HG02885 (cell line): ENCODE data around the gene TOMM20.

Source experiments
- ATAC-seq: cut with Tn5 transposase; IDR thresholded peaks from one replicate; pipeline ENCODE4 v1.9.1; 2021; ENCODE audit warnings: mild to moderate bottlenecking; ENCODE audit not compliant: unreplicated experiment, poor library complexity

Gene TOMM20

GRCh38 chr1:235069577-235070563 lies 58.8 kb downstream of the TOMM20 start:
- ATAC-seq: no peak

DNA sequence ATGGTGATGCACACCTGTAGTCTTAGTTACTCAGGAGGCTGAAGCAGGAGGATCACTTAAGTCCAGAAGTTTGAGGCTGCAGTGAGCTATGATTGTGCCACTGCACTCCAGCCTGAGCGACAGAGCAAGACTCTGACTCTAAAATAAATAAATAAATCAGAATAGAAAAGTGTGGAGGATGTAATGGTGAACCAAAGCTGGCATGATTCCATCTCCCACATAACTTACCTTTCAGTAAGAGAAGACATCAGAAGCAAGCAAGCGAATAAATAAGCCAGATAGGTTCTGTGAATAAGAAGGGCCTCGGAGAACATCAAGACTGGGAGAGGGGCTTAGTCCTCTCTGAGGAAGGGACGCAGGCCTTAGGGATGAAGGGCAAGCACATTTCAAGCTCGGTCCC lies 59.5 kb downstream of the TOMM20 start:
- ATAC-seq: no peak

- ATAC-seq: no peak
These were observed 60.2 kb downstream of the TOMM20 start for GRCh38 chr1:235068158-235069121.

- ATAC-seq: no peak
These were observed 61.1 kb downstream of the TOMM20 start for GRCh38 chr1:235067396-235068157.

- no peak for ATAC-seq
These were observed 65.4 kb downstream of the TOMM20 start for GRCh38 chr1:235063068-235063765.

DNA sequence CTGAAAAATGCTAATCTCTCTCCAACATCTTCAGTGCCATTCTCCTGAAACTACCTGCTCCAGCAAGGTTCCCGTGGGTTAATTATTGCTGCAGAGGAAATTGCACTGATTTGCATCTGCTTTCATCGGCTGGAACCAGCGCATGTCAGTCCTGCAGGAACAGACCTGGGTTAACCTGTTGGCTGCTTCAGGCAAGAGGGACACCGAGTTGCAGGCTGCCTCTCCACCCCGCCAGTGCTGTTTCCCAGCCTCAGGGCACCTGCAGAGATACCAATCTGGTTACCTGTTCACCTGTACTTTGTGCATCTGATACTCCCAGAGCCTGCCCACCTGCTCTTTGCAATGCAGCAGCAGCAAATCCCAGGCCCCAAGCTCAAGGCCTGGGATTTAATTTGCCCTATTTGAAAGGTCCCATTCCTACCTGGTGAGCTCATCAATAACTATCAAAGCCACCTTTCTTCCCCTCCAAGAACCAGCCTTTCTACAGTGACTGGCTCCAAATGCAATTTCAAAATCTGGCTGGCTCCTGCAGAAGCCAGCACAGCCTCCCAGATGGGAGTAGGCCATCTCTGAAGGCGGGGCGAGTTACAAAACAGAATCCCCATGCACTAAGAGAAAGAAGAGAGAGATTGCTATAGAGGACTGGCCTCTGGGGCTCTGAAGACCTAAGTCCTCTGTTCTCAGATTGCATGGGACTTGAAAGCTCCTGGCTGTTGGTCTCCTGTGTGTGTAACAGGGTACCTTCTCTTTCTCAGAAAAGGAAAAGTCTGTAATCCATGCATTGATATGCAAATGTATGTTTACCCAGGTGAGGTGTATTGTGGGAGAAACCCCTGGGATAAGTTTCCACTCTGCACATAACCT lies 67.8 kb downstream of the TOMM20 start:
- ATAC-seq: no peak
